ENCODE data around the gene ZBED5. TPM values are rescaled to one million over a fixed set of nuclear protein-coding genes. Genes with fewer than 3 reads are reported as not detected.

The ZBED5 gene
- total RNA-seq, 2 experiments from 2014 or later, result 71.1 to 72.0 TPM

DNA sequence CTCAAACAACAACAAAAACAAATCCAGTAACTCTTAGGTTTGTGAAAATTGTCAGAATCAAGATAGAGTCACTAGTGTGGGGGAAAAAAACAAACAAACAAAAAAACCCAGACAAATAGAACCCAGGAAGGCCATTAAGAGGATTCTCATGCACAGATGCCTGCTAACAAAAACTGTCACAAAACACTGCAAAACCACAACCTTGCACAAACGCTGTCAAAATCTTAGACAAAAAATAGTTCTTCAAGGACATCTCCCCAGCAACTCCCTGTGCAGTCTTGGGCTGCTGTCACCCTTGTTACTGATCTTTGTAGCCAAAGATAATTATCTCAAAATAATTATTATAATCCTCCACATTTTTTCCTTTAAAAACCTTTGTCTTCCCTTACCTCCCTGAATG, 4.6 kb upstream of the ZBED5 start:
- ChIA-PET POLR2A (interaction anchor here (0.6 kb wide), 1 partner anchor 10 kb away, joined by 3 read pairs; no protein-coding TSS in a partner anchor), CTCF (interaction anchor here (1.5 to 2.6 kb wide), 2 partner anchors 16 to 53 kb away, joined by 4 to 11 read pairs; no protein-coding TSS in a partner anchor)
- H3K27ac Mint-ChIP-seq, result peak overlapping the region; percentile 87
- H3K27me3 ChIP-seq (ENCODE audit: control insufficient read depth in 1 of 2, insufficient read depth in 2 of 2, low read length in 2 of 2), result no peaks in the 10 kb centered on the region
- no peak overlapping the region for H3K4me3 ChIP-seq (ENCODE audit: low read length)
- H3K4me1 Mint-ChIP-seq (ENCODE audit: low read depth), result peaks cover 47% of the 10 kb centered on the region
- TF ChIP-seq, protein P1, sequence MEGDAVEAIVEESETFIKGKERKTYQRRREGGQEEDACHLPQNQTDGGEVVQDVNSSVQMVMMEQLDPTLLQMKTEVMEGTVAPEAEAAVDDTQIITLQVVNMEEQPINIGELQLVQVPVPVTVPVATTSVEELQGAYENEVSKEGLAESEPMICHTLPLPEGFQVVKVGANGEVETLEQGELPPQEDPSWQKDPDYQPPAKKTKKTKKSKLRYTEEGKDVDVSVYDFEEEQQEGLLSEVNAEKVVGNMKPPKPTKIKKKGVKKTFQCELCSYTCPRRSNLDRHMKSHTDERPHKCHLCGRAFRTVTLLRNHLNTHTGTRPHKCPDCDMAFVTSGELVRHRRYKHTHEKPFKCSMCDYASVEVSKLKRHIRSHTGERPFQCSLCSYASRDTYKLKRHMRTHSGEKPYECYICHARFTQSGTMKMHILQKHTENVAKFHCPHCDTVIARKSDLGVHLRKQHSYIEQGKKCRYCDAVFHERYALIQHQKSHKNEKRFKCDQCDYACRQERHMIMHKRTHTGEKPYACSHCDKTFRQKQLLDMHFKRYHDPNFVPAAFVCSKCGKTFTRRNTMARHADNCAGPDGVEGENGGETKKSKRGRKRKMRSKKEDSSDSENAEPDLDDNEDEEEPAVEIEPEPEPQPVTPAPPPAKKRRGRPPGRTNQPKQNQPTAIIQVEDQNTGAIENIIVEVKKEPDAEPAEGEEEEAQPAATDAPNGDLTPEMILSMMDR (IDR thresholded peaks at IDR 0.05), result no peak
- intact Hi-C loops (cut with DNase I, micrococcal nuclease), result loop anchor here in 1 of 2 experiments (5.0 to 10.0 kb wide), 2 partner anchors 285 to 568 kb away; partner anchors contain the start of gene SBF2
- no peaks in the 10 kb centered on the region for H3K27me3 Mint-ChIP-seq
- H3K36me3 ChIP-seq (ENCODE audit: insufficient read depth, low read length), result no peaks in the 10 kb centered on the region
- no peaks in the 10 kb centered on the region for H3K9me3 ChIP-seq (ENCODE audit: control insufficient read depth in 1 of 2, insufficient read depth in 1 of 2, low read length in 2 of 2)
- no peaks in the 10 kb centered on the region for H3K9me3 Mint-ChIP-seq
- ATAC-seq (ENCODE audit: poor library complexity) (no peak), DNase-seq (no peak)
- peaks cover 10% of the 10 kb centered on the region for H3K4me1 ChIP-seq (ENCODE audit: insufficient read depth, low read length)
- H3K27ac ChIP-seq (ENCODE audit: low read depth in 1 of 2, low read length in 2 of 2), result no peak overlapping the region
- H3K36me3 Mint-ChIP-seq (ENCODE audit: low read depth), result peaks cover 16% of the 10 kb centered on the region
- H3K4me3 Mint-ChIP-seq, result no peak overlapping the region

DNA sequence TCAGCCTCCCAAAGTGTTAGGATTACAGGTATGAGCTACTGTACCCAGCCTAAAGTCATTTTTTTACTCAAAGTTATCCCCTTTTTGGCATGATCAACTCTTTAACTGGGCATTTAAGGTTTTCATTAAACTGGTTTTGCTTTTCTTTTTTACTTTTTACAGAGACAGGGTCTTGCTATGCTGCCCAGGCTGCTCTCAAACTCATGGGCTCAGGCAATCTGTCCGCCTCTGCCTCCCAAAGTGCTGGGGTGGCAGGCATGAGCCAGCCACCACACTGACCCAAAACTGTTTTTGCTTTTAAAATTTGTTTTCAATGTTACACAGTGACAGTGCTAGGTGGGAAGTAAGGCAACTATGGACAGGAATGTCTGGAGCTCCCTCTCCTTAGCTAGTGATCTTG, 3.9 kb upstream of the ZBED5 start:
- Histone ChIP-seq H3K27ac (ENCODE audit: low read depth in 1 of 2, low read length in 2 of 2) (no peak overlapping the region), H3K36me3 (ENCODE audit: insufficient read depth, low read length) (no peaks in the 10 kb centered on the region), H3K4me3 (ENCODE audit: low read length) (no peak overlapping the region), H3K9me3 (ENCODE audit: control insufficient read depth in 1 of 2, insufficient read depth in 1 of 2, low read length in 2 of 2) (no peaks in the 10 kb centered on the region), H3K27me3 (ENCODE audit: control insufficient read depth in 1 of 2, insufficient read depth in 2 of 2, low read length in 2 of 2) (no peaks in the 10 kb centered on the region), H3K4me1 (ENCODE audit: insufficient read depth, low read length) (peaks cover 16% of the 10 kb centered on the region)
- no peak for ATAC-seq (ENCODE audit: poor library complexity)
- DNase-seq, result no peak
- peaks cover 21% of the 10 kb centered on the region for H3K36me3 Mint-ChIP-seq (ENCODE audit: low read depth)
- H3K9me3 Mint-ChIP-seq, result no peaks in the 10 kb centered on the region
- ChIA-PET POLR2A (interaction anchor here (0.6 to 1.9 kb wide), 2 partner anchors 10 to 53 kb away, joined by 3 to 20 read pairs; partner anchors contain the start of gene EIF4G2), CTCF (interaction anchor here (1.0 to 2.6 kb wide), 2 partner anchors 17 to 52 kb away, joined by 3 to 11 read pairs; no protein-coding TSS in a partner anchor)
- H3K4me3 Mint-ChIP-seq, result no peak overlapping the region
- intact Hi-C loops (cut with DNase I, micrococcal nuclease), result loop anchor here in 1 of 2 experiments (5.0 to 10.0 kb wide), 2 partner anchors 286 to 567 kb away; partner anchors contain the start of gene SBF2
- peaks cover 47% of the 10 kb centered on the region for H3K4me1 Mint-ChIP-seq (ENCODE audit: low read depth)
- H3K27ac Mint-ChIP-seq, result peak overlapping the region; percentile 87
- TF ChIP-seq, protein P1 (IDR thresholded peaks at IDR 0.05), result no peak
- H3K27me3 Mint-ChIP-seq, result no peaks in the 10 kb centered on the region

DNA sequence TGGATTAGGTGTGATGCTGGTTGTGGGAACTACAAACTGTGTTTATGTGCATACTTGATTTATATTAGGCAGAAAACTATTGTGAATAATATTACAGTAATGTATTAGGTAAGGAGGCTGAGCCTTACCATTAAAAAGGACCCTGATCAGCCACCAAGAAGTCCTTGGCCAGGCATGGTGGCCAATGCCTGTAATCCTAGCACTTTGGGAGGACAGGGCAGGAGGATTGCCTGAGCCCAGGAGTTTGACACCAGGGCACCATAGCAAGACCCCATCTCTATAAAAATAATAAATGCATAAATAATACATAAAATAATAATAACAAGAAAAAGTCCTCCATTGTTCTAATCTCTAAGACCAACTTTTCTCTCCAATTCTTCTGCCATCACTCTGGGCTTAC, 3.2 kb upstream of the ZBED5 start:
- H3K27me3 ChIP-seq (ENCODE audit: control insufficient read depth in 1 of 2, insufficient read depth in 2 of 2, low read length in 2 of 2), result no peaks in the 10 kb centered on the region
- peak overlapping the region; percentile 87 for H3K27ac Mint-ChIP-seq
- H3K9me3 ChIP-seq (ENCODE audit: control insufficient read depth in 1 of 2, insufficient read depth in 1 of 2, low read length in 2 of 2), result no peaks in the 10 kb centered on the region
- TF ChIP-seq, protein P1 (IDR thresholded peaks at IDR 0.05), result no peak
- H3K27me3 Mint-ChIP-seq, result no peaks in the 10 kb centered on the region
- H3K4me3 ChIP-seq (ENCODE audit: low read length), result no peak overlapping the region
- intact Hi-C loops (cut with DNase I, micrococcal nuclease), result loop anchor here in 1 of 2 experiments (5.0 to 10.0 kb wide), 2 partner anchors 286 to 566 kb away; partner anchors contain the start of gene SBF2
- peaks cover 54% of the 10 kb centered on the region for H3K4me1 Mint-ChIP-seq (ENCODE audit: low read depth)
- ChIA-PET POLR2A (interaction anchor here (1.9 kb wide), 1 partner anchor 52 kb away, joined by 20 read pairs; the partner anchor contains the start of gene EIF4G2), CTCF (interaction anchor here (1.0 to 2.6 kb wide), 2 partner anchors 18 to 52 kb away, joined by 3 to 11 read pairs; no protein-coding TSS in a partner anchor)
- no peak for DNase-seq
- H3K4me1 ChIP-seq (ENCODE audit: insufficient read depth, low read length), result peaks cover 18% of the 10 kb centered on the region
- H3K27ac ChIP-seq (ENCODE audit: low read depth in 1 of 2, low read length in 2 of 2), result no peak overlapping the region
- H3K4me3 Mint-ChIP-seq, result peak overlapping the region; percentile 78
- peaks cover 28% of the 10 kb centered on the region for H3K36me3 Mint-ChIP-seq (ENCODE audit: low read depth)
- H3K9me3 Mint-ChIP-seq, result no peaks in the 10 kb centered on the region
- H3K36me3 ChIP-seq (ENCODE audit: insufficient read depth, low read length), result peaks cover under 1% of the 10 kb centered on the region
- ATAC-seq (ENCODE audit: poor library complexity), result no peak

Data from CD4-positive, alpha-beta T cell (primary cell).